GM18867 (cell line): Measurements from ENCODE around the gene DRC1.

Experiments used
- ATAC-seq: cut with Tn5 transposase; IDR thresholded peaks from one replicate; pipeline ENCODE4 v1.9.1; 2021; ENCODE audit warnings: mild to moderate bottlenecking, moderate library complexity; ENCODE audit not compliant: unreplicated experiment

The DRC1 gene

DNA sequence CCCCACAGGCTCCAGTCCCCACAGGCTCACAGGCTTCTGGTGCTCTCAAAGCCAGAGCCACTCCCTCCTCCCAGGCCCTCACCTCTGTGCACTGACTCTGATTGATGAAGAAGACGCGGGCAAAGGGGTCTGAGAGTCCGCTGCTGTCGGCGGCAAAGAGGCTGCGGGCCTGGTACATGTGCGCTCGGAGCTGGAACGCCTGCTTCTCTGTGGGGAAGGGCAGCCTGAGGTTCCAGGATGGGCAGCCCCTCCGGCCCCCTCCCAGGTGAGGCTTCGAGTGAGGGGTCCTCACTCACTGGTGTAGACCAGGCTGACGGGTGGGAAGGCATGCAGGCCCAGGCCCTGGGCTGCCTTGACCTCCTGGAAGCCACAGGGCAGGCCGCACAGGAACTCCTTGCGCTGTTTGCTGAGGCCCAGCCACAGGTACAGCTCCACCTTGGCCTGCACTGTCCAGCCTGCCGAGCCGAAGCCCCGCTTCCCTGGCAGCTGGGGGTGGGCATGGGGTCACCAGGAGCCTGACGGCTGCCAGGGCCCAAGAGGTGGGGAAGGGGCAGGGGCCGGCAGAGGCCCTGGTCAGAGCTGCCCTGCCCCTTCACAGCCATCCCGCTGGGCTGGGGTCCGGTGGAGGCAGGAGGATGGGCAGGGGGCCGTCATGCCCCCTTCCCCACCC, 74.2 kb downstream of the DRC1 start:
- no peak for ATAC-seq

DNA sequence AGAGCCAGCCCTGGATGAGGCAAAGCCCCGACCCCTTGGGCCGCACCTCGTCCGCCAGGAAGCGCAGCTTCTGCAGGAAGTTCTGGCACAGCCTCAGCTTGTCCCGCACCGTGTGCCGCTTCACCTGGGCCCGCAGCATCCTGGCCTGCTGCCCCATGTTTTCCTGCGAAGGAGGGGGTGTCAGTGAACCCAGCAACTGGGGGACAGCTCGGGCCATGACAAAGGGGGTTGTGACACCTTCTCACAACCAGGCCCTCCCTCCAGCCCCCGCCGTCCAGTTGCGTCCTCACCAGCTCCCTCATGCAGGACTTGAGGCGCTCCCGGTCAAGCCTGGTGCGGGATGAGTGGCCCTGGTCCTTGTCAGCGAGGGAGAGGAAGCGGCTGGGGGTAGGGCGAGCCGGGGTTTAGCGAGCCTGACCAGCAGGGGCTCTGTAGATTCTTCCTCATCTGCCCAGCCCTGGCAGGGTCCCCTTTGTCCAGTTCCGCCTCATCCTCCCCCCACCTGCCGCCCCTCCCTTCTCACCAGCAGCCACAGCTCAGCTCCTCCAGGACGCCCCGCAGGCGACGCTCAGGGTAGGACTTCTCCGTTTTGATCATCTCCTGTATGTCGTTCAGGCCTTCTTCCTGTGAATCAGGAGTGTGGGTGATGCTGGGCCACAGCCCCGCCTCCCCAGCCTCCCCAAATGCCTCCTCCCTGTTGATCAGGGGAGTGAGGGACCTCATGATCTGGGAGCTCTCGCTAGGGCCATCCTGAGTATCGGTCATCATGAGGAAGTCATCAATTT, 75.6 kb downstream of the DRC1 start:
- no peak for ATAC-seq

DNA sequence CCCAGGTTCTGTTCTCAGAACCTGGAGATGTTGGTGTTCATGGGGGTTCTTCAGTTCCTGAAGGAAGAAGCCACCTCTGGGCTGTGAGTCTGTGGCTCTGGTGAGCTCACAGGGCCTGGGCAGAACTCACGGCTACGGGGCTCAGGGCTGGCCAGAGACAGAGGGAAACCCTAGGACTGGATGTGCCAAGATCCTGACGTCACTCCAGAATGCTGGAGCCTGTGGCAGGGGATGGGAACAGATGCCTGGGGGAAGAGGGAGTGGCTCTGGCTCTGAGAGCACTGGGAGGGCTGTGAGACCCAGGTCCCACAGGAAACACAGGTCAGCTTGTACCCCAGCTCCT, 76.2 kb downstream of the DRC1 start, which contains the start of gene OTOF:
OTOF (minus strand) TSS at position 214 of the 343 bp plus-strand sequence.
- no peak for ATAC-seq

DNA sequence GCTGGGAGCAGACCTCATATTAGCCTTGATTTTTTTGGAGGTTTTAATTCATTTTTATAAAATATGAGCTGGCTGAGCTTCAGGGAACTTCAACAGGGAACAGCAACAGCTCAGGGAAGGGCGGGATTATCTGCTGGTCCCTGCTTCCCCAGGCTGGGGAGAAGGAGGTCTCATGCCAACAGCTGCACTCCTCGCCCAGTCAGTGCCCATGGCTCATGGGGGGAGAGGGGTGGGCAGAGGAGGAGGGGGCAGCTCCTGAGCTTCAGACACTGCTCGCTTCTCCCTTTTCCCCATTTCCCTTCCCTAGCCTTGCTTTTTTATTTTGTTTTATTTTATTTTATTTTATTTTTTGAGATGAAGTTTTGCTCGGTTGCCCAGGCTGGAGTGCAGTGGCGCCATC, 76.6 kb downstream of the DRC1 start:
- no peak for ATAC-seq

DNA sequence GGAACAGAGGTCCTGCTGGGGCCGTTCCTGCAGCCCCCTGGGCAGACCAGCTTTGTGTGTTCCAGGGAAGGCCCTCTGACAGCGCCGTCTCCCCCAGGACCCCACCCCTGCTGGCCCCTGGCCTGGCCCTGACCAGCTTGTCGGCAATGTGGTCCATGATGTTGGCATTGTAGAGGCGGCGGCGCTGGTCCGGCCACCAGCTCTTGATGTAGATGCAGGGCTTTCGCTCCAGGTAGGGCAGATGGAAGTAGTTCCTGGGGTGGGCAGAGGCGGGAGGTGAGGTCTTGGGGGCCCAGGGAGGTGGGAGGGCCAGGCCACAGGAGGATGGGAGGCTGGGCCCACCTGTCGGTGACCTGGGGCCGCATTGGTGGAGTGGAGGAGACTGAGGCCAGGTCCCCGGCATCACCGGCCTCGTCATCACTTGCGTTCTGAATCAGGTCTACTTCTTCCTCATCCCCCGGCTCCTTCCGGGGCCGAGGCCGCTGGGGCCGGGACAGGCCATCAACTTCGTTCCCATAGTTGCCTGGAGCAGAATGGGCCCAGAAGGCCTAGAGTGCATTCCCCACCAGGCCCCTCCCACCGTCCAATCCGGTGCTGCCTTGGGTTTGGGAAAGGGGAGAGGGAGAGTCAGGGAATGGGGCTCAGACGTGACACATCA, 77.5 kb downstream of the DRC1 start:
- ATAC-seq, result no peak

DNA sequence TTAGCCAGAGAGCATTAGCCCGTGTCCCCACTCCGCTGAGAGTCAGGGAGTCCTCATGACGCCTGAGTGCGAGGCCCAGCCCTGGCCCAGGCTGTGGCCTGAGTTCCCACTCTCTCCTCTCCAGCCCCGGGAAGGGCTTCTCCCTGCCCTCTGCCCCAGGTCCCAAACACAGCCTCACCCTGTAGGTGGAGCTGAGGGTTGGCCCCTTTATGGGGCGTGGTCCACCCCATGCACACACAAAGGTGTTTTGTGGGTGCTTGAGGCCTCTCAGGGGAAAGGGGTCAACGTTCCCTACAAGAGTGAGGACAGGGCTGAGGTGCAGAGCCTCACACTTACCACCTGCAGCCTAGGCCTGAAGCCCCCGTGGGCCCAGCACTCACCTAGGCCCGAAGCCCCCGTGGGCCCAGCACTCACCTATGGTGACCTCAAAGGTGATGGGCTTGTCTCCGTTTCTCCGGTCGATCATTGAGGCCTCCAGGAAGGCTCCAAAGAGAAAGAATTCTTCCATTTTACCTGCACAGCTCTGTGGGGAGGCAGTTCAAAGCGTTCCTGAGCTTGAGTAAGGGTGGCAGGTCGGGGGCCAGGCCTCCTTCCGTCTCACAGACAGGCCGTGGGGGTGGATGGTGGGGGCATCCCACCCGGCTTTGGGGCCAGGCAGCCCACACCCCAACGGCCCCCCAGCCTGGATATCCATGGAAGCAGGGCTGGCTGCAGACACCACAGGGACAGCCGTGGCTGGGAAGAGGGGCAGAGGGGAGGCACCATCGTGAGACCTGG, 78.3 kb downstream of the DRC1 start:
- ATAC-seq, result no peak

DNA sequence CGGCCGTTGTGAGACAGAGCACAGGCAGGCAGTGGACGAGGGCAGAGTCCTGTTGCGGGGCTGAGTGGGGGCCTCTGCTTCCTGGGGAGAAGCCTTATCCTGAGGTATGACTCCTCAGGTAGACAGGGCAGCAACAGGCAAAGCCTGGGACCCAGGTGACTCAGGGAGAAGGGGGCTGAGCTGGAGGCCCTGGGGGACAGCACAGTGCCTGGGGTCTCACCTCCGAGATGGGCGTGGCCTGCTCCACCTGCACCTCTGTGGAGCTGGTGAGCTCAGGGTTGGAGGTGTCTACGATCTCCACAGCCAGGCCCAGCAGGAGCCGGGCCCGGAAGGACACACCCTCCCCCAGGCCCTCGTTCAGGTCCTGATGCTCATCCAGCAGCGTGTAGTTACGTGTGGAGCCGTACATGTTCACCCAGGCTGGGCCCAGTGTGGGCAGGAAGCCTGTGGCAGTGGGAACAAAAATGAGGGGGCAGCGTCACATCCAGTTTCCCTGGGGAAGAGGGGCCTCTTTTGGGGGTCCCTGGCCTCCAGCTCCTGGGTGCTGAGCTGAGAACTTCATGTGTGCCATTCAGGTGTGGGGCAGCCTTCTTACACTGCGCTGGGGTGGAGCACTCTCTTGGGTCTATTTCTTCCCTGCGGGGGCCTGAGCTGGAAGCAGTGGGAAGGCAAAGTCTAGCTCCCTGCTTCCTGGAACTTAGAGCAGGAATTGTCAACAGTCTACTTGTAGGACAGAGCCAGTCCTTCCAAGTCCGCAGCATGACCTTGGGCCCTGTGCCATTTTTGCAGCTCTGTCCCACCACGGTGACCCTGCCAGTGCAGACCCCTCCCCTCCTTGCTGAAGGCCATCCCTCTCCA, 79.1 kb downstream of the DRC1 start:
- no peak for ATAC-seq

DNA sequence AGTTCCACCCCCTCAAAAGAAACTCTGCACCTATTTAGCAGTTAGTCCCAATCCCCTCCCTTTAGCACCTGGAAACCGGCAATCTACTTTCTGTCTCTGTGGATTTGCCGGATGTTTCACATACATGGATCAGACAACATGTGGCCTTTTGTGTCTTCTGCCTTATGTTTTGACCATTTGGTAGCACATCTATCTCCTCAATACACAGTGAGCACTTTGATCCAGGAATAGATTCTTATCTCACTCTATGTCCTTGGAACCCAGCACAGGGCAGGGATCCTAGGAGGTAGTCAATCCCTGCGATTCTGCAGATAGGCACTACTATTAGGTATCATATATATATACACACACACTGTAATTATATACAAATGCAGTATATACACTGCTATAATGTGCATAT, 80.0 kb downstream of the DRC1 start:
- no peak for ATAC-seq

DNA sequence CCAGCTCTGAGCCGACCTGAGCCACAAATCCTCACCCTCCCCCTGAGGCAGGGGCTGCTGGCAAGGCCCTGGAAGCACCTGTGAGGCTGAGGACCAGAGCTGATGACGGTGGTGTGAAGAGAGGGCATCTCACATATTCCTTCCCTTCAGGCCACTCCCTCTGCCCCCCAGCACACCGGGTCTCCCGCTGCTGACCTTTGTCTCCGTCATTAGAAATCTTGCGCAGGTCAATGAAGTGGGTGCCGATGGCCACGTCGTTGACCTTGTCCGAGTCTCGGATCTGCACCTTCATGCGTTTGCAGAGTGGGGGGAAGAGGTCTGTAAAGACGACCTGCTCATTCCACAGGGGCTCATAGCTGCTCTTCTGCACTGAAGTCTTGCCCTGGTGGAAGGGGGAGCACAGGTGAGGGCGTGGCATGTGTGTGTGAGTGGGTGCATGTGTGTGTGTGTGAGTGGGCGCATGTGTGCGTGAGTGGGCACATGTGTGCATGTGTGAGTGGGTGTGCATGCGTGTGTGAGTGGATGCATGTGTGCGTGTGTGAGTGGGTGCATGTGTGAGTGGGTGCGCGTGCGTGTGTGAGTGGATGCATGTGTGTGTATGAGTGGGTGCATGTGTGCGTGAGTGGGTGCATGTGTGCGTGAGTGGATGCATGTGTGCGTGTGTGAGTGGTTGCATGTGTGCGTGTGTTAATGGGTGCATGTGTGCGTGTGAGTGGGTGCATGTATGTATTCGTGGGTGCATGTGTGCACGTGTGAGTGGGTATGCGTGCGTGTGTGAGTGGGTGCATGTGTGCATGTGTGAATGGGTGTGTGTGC, 80.7 kb downstream of the DRC1 start:
- no peak for ATAC-seq

DNA sequence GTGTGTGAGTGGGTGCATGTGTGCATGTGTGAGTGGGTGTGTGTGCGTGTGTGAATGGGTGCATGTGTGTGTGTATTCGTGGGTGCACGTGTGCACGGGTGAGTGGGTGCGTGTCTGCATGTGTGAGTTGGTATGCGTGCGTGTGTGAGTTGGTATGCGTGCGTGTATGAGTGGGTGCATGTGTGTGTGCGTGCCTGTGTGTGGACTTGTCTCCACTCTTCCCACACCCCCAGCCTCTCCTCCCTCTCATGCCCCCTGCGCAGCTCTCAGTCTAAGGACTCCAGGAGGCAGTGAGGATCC, 81.3 kb downstream of the DRC1 start:
- no peak for ATAC-seq

DNA sequence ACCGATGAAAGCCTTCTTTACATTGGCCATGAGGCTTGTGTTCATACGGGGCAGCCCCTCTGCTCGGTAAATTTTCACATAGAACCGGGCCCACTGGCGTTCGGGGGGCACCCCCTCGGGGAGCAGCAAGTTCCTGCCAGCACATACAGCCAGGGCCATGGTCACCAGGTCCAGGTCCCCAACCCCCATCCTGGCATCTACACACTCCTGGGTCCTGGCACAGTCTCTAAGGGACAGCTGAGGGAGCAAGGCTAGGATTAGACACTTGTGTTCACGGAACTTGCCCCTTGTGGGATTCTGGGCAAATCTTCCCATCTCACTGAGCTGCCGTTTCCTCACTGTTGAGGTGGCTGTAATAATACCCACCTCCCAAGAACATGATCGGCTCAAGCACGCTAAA, 81.8 kb downstream of the DRC1 start:
- ATAC-seq, result no peak

DNA sequence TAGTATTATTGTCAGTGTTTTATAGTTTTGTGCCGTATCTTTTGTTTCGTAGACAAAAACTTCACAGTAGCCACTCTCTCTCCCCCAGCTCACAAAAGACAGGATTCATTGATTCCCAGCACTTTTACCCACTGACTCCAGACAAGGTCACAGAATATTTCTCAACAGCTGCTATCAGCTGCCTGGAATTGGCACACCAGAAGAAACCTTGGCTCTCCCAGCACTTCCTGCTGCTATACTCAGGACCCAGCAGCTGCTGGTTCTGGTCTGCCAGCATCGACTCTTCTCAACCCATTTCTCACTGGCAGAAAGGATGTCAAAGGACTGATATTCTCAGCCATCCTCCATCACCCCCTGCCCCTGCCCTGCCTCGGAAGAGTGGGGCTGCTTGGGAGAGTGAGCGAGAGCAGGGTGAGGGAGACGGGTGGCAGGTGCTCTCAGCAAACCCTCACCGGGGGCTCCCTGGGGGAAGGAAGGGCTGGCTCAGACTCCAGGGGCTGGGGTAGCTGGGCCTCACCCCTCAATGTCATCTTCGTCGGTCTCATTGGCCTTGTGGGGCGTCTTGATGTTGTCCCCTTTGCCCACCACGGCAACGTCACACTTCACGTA, 82.3 kb downstream of the DRC1 start:
- no peak for ATAC-seq

DNA sequence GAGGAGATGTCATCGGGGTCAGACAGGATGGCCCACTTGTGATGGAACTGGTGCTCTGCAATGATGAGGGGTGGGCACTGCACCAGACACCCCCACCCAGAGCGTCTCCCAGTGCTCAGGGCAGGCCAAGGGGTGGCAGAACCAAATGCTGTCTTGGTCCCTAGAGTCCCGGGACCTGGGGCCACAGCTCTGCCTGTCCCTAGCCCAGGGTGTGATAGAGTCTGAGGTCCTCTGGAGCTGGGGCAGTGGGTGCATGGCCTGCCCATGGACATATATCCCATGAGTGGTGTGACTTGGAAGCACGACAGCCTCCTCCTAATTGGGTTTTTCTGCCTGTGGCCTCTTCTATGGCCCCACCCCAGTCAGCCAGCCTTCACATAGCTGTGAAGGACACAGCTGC, 82.9 kb downstream of the DRC1 start:
- ATAC-seq, result no peak

DNA sequence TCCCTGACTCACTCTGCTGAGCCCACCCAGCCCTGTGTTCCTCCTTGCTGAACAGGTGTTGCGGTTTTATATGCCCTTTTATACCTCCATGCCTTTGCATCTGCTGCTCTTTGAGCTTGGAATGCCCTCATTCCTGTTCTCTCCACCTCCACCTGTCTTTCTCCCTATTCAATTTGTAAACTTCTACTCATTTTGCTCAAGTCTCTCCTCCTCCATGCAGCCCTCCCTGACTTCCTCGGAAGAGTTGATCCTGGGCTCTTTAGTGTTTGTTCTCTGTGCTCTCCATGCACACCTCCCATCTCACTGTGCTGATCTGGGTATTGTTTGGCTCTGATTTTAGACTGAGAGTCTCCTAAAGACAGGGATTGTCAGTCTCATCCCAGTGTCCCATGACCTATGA, 83.4 kb downstream of the DRC1 start:
- ATAC-seq, result no peak

DNA sequence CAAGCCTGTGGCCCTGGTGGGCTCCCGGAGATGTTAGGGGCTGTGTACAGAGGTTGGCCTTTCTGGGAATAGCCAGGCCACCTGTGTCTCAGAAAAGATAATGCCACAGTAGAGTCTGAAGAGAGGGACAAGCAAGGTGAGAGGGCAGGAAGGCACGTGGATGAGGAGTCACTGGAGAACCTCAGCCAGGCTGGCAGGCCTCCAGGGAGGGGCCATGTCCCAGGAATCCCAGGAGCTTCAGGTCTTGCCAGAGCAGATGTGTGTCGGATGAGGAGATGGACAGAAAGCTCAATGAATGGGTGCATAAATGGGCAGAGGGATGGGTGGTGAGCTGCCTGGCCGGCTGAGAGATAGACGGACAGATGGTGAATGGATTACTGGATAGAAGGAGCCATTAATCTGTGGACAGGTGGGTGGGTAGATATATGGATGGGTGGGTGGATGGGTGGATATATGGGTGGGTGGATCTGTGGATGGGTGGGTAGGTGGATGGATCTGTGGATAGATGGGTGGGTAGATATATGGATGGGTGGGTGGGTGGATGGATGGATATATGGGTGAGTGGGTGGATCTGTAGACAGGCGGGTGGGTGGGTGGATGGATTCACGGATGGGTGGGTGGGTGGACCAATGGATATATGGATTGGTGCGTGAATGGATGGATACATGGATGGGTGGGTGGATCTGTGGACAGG, 84.2 kb downstream of the DRC1 start:
- ATAC-seq, result no peak

DNA sequence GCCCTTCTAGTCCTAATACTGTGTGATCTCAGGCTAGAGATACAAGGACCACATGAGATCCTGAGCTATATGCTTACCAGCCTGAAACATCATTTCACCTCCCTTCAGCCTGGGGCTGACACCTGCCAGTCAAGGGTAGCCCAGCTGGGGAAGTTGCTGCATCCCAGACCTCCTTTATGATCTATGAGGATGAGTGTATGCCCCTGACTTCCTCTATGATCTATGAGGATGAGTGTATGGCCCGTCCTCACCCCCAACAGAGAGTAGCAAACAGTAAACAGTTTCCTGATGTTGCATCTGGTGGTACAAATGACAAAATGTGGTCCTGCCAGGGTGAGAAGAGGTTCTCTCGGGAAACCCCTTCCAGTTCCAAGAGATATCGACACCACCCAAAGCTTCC, 85.1 kb downstream of the DRC1 start:
- no peak for ATAC-seq

DNA sequence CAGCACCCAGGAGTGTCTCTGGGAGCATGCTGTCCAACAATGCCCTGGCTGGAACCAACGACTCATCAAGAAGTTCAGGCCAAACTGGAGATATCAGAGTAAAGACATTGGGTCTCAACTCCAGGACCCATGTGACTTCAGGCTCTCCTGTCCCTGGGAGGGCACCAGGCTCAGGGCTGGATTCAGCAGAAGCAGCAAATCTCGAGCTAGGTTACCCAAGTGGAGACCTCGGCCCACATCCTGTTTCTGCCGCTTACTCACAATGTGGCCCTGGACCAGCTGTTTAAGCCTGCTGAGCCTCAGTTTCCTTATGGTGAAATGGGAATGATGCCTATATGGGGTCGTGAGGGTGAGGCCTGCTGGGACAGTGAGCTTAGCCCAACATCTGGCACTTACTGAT, 85.5 kb downstream of the DRC1 start:
- ATAC-seq, result no peak

DNA sequence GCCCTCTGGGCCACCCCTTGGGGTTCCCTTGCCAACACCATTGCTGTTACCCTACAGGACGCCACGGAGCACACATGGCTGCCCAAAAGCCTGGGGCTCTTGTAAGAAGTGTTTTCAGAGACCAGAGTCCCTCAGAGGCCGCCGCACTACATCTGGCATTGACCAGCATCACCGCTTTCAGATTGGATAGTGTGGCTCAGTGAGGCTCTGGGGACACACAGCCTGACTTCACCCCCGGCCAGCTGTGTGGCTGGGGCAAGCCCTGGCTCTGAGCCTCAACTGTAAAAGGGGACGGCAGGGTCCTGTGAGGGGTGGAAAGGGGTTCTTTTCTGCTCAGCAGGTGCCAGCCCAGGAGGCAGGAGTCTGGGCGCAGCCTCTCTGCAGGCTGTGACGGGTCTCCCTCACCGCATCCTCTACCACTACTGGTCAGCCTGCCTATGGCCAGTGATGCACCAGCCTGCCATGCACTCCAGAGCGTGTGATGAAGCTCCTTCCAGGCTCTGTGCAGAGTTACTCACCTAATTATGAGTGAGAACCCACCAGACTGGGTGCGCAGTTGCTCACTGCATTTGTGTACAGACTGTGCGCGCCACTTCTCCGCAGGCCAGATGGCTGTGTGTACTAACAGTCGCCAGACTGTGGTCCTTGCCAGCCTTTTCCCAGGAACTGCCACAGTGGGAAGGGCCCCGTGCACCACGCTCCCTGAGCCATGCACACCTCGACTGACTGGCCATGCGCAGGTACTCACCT, 86.9 kb downstream of the DRC1 start:
- ATAC-seq, result no peak
